ENCODE measurements around the gene NHLH2.

The NHLH2 gene

GRCh38 chr1:115796897-115797296 lies 44.0 kb downstream of the NHLH2 start:
- DNase-seq = no peak

- no peak for DNase-seq
Measured at GRCh38 chr1:115796036-115796435, 44.9 kb downstream of the NHLH2 start.

- no peak for DNase-seq
Measured at GRCh38 chr1:115794976-115795639, 45.8 kb downstream of the NHLH2 start.

DNA sequence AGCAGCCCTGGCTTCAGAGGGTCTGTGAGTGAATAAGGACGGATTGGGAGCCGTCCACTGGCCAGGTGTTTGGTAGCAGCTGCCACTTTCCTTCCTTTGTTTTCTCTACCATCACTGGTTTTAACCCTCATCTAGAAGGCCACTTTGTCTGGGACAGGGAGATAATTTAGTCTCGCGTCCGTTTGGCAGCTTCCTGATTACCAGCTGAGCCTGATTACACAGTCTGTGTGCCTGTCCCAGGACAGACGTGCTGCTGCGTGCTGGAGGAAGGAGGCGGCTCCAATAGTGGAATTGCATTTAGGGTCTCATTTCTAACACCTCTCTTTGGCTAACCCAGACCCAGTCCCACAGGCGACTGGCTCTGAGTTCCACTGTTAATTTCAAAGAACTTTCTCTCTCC lies 47.8 kb downstream of the NHLH2 start:
- no peak for DNase-seq

DNA sequence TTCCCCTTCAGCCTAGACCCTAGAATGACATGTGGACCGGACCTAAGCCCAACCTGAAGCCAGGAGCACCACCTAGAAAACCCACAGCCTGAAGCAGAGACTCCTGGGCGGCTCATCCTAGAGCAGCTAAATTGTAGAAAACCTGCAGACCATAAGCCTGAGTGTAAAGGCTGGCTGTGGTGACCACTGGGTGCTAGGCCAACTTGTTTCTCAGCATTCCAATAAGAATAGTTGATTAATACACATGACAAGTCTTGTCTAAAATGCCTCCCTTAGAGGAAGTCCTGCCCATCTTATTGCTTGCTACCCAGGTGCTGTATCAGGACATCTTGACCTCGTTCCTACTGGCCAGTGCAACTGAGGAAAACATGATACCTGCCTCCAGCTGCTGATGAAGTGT lies 49.1 kb downstream of the NHLH2 start:
- no peak for DNase-seq

- no peak for DNase-seq
Measured at GRCh38 chr1:115790846-115791245, 50.1 kb downstream of the NHLH2 start.

DNA sequence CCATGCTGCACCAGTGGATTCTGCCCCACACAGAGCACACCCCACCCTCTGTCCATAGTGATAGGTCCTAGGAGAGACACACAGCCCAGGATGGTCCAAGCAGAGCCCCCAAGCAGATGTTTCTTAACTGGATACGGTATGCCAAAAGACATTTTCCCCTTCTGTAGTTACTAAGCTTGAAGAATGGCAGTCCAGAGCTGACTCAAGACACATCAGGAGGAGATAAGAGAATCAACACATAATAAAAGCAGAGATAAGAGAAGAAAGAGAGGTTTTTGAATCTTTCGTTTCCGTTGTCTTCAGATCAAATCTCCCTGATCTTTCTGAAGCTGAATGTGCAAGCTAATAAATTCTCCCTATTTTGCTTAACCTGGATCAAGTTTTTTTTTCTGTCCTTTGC lies 50.6 kb downstream of the NHLH2 start:
- no peak for DNase-seq
